Measurements from ENCODE around the gene DPP6. TPM values are rescaled to one million over a fixed set of nuclear protein-coding genes. Genes with fewer than 3 reads are reported as not detected.

Gene DPP6
- polyA plus RNA-seq, 3 donors, result 45.7 to 58.6 (median 46.8) TPM

- no peak for DNase-seq (ENCODE audit: low read depth in 3 of 3, low spot score in 2 of 3)
These were observed 272.0 kb downstream of the DPP6 start for GRCh38 chr7:154324196-154324595.

- DNase-seq (ENCODE audit: low read depth in 3 of 3, low spot score in 2 of 3), result no peak
These were observed 274.2 kb downstream of the DPP6 start for GRCh38 chr7:154326421-154326820.

- DNase-seq (ENCODE audit: low read depth in 3 of 3, low spot score in 2 of 3), result no peak
These were observed 278.1 kb downstream of the DPP6 start for GRCh38 chr7:154330318-154330717.

GRCh38 chr7:154332811-154333580 lies 280.8 kb downstream of the DPP6 start:
- no peak for DNase-seq (ENCODE audit: low read depth in 3 of 3, low spot score in 2 of 3)

GRCh38 chr7:154336295-154336694 lies 284.1 kb downstream of the DPP6 start:
- no peak for DNase-seq (ENCODE audit: low read depth in 3 of 3, low spot score in 2 of 3)

GRCh38 chr7:154338701-154339506 lies 286.7 kb downstream of the DPP6 start:
- DNase-seq (ENCODE audit: low read depth in 3 of 3, low spot score in 2 of 3), result no peak

GRCh38 chr7:154342971-154343633 lies 290.9 kb downstream of the DPP6 start:
- no peak for DNase-seq (ENCODE audit: low read depth in 3 of 3, low spot score in 2 of 3)

- no peak for DNase-seq (ENCODE audit: low read depth in 3 of 3, low spot score in 2 of 3)
These were observed 291.7 kb downstream of the DPP6 start for GRCh38 chr7:154343778-154344412.

- DNase-seq (ENCODE audit: low read depth in 3 of 3, low spot score in 2 of 3), result no peak
These were observed 292.9 kb downstream of the DPP6 start for GRCh38 chr7:154345093-154345492.

- no peak for DNase-seq (ENCODE audit: low read depth in 3 of 3, low spot score in 2 of 3)
These were observed 295.6 kb downstream of the DPP6 start for GRCh38 chr7:154347700-154348266.

- no peak for DNase-seq (ENCODE audit: low read depth in 3 of 3, low spot score in 2 of 3)
These were observed 298.7 kb downstream of the DPP6 start for GRCh38 chr7:154350892-154351291.

- no peak for DNase-seq (ENCODE audit: low read depth in 3 of 3, low spot score in 2 of 3)
These were observed 301.2 kb downstream of the DPP6 start for GRCh38 chr7:154353355-154353767.

GRCh38 chr7:154364170-154364569 lies 312.0 kb downstream of the DPP6 start:
- no peak for DNase-seq (ENCODE audit: low read depth in 3 of 3, low spot score in 2 of 3)

- no peak for DNase-seq (ENCODE audit: low read depth in 3 of 3, low spot score in 2 of 3)
These were observed 319.2 kb downstream of the DPP6 start for GRCh38 chr7:154371424-154371823.

GRCh38 chr7:154372011-154372601 lies 319.9 kb downstream of the DPP6 start:
- no peak for DNase-seq (ENCODE audit: low read depth in 3 of 3, low spot score in 2 of 3)

GRCh38 chr7:154373956-154374355 lies 321.8 kb downstream of the DPP6 start:
- DNase-seq (ENCODE audit: low read depth in 3 of 3, low spot score in 2 of 3), result no peak

GRCh38 chr7:154375956-154376355 lies 323.8 kb downstream of the DPP6 start:
- DNase-seq (ENCODE audit: low read depth in 3 of 3, low spot score in 2 of 3), result no peak

- no peak for DNase-seq (ENCODE audit: low read depth in 3 of 3, low spot score in 2 of 3)
These were observed 328.6 kb downstream of the DPP6 start for GRCh38 chr7:154380771-154381170.

GRCh38 chr7:154383045-154383444 lies 330.8 kb downstream of the DPP6 start:
- DNase-seq (ENCODE audit: low read depth in 3 of 3, low spot score in 2 of 3), result no peak

GRCh38 chr7:154385214-154385613 lies 333.0 kb downstream of the DPP6 start:
- DNase-seq (ENCODE audit: low read depth in 3 of 3, low spot score in 2 of 3), result no peak

All from right renal cortex interstitium (tissue), 3 donors.